Panc1 (cell line): ENCODE measurements around the gene BHLHE40.

Experiments
- POLR2AphosphoS5 ChIP-seq: IDR thresholded peaks from 2 replicates; pipeline ENCODE4 v1.6.1; 2012; ENCODE audit warnings: mild to moderate bottlenecking, low read depth, low read length, moderate library complexity
- REST ChIP-seq, 2 experiments: IDR thresholded peaks; 2 replicates each; pipeline ENCODE4 v1.6.1; 2011 to 2012; ENCODE audit warnings: low read depth in 2 of 2, control low read depth in 1 of 2, low read length in 1 of 2, mild to moderate bottlenecking in 1 of 2, moderate library complexity in 1 of 2; ENCODE audit not compliant: insufficient read depth in 1 of 2
- SIN3A ChIP-seq: IDR thresholded peaks from 2 replicates; pipeline ENCODE4 v1.6.1; 2012; ENCODE audit warnings: low read depth, mild to moderate bottlenecking, low read length, moderate library complexity, borderline replicate concordance; ENCODE audit not compliant: insufficient read depth
- TCF7L2 ChIP-seq: IDR thresholded peaks from 2 replicates; pipeline ENCODE4 v1.6.1; 2011; ENCODE audit warnings: mild to moderate bottlenecking, low read depth, low read length, inconsistent platforms
- TF ChIP-seq, protein P1 (sequence below): fragments of 450-650 bp; IDR thresholded peaks from 2 replicates; pipeline ENCODE4 v1.5.1; 2017; ENCODE audit warnings: mild to moderate bottlenecking

DNA sequence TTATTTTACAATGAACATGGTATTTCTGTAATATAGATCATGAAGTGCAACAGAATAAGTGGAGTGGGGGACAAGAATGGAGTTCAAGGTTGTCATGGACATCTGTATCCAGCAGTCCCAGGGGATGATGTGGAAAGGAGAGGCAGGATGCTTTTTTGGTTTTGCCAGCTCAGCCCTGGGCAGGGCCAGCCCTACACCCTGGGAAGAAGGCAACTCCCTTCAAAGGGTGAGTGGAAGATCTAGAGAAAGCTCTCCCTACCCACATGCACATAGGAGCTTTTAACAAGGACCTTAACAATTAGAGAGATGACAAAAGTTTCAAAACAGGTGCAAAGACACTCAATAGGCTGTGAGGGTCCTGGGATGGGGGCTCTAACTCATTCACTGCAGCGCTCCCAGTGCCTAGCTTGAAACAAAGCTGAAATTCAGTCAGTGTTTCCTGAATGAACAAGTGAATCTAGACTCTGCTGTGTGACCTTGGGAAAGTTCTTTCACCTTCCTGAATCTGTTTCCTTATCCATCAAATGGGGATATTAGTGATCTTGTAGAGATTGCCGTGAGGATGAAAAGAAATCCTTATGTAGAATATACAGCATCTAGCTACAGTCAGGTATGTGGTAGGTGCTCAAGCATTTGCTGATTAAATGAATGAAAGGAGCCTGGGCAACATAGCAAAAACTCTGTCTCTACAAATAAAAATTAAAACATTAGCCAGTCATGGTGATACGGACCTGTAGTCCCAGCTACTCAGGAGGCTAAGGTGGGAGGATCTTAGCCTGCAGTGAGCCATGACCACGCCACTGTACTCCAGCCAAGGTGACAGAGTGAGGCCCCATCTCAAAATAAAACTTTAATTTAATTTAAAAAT lies 14.3 kb downstream of the BHLHE40 start:
- TF ChIP-seq POLR2AphosphoS5 (no peak), TCF7L2 (no peak), REST (IDR thresholded peaks at IDR 0.05; ENCODE audit: insufficient read depth in 1 of 2, low read depth in 2 of 2, low read length in 1 of 2) (no peak), SIN3A (no peak)
- TF ChIP-seq, protein P1, sequence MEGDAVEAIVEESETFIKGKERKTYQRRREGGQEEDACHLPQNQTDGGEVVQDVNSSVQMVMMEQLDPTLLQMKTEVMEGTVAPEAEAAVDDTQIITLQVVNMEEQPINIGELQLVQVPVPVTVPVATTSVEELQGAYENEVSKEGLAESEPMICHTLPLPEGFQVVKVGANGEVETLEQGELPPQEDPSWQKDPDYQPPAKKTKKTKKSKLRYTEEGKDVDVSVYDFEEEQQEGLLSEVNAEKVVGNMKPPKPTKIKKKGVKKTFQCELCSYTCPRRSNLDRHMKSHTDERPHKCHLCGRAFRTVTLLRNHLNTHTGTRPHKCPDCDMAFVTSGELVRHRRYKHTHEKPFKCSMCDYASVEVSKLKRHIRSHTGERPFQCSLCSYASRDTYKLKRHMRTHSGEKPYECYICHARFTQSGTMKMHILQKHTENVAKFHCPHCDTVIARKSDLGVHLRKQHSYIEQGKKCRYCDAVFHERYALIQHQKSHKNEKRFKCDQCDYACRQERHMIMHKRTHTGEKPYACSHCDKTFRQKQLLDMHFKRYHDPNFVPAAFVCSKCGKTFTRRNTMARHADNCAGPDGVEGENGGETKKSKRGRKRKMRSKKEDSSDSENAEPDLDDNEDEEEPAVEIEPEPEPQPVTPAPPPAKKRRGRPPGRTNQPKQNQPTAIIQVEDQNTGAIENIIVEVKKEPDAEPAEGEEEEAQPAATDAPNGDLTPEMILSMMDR: no peak
